ENCODE measurements around the gene PDE7B. TPM values are rescaled to one million over a fixed set of nuclear protein-coding genes. Genes with fewer than 3 reads are reported as not detected.

PDE7B gene
- total RNA-seq (2021): not detected in 2 replicates
- percentile 9 among the genes with signal in this experiment for Bru-seq, nascent RNA
- BruChase-seq, experiment 1, labeled RNA remaining after a 2-hour chase: percentile 5 among the genes with signal in this experiment
- percentile 1 among the genes with signal in this experiment for BruChase-seq, experiment 2, labeled RNA remaining after a 6-hour chase
- long read RNA-seq: 0 reads

DNA sequence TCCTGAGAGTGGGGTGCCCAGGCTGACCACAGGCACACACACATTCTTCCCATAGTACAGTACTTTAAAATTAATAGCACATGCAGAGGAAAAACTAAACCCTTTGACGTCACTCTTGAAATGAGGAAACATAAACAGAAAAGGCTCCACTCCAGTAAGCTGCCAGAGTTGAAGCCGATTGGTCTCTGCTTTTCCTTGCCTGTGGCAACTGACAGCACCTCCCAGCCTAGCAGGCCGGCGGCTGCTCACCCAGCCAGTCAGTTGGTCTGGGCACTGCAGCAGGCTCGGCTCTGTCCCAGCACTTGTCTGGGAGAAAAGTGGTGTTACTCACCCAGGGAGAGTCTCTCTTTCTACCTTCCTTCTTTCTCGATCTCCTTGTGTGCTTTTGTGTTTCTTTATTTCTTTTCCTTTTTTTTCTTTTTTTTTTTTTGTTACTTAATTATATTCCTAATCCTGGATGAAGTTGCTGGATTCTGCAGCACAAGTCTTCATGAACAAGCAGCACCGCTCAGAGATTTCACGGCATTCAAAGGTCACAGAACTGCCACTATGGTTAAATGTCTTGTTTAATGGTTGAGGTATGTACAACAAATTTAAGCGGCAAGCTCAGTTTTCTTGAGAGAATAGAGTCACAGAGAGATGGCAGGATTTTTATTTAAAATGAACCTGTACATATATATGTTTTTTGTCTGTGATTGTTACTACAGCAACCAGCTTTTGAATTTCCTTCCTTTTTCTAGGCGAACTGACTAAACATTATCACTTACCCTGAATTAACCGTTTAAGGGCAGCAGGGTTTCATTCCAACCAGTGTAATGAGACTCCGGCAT lies at the start of gene PDE7B:
PDE7B (plus strand) TSS at position 260 of the 830 bp plus-strand sequence.
- no peaks in the 10 kb centered on the region for H3K9me3 ChIP-seq (ENCODE audit: low read depth, low read length, poor library complexity, severe bottlenecking)
- DNase-seq (ENCODE audit: low spot score): peak; percentile 47
- H3K27me3 ChIP-seq (replicated peaks; ENCODE audit: insufficient read depth, low read depth, low read length, poor library complexity): peaks cover 99% of the 10 kb centered on the region
- H3K4me1 ChIP-seq (ENCODE audit: insufficient read depth, low read length, poor library complexity, severe bottlenecking): no peaks in the 10 kb centered on the region
- ChIA-PET POLR2A (ENCODE audit: low non-redundant PET) (no interaction called here), CTCF (no interaction called here)
- H3K27ac ChIP-seq (ENCODE audit: low read depth, low read length, poor library complexity, severe bottlenecking): no peak within 1 kb of the TSS
- BruUV-seq (replicated peaks): no TSS peak
- no peak for TF ChIP-seq EZH2 (IDR thresholded peaks at IDR 0.05; ENCODE audit: borderline replicate concordance, low read depth, low read length, poor library complexity, severe bottlenecking)
- no peak for TF ChIP-seq CTCF (conservative IDR thresholded peaks at IDR 0.05; ENCODE audit: low read depth, low read length)
- intact Hi-C loops (cut with micrococcal nuclease; ENCODE audit: unreplicated experiment): no loop called here
- no peak within 1 kb of the TSS for H3K4me3 ChIP-seq (ENCODE audit: low read depth, low read length, poor library complexity, severe bottlenecking)
- H3K36me3 ChIP-seq (ENCODE audit: insufficient read depth, low read length, poor library complexity, severe bottlenecking): no peaks in the 10 kb centered on the region

DNA sequence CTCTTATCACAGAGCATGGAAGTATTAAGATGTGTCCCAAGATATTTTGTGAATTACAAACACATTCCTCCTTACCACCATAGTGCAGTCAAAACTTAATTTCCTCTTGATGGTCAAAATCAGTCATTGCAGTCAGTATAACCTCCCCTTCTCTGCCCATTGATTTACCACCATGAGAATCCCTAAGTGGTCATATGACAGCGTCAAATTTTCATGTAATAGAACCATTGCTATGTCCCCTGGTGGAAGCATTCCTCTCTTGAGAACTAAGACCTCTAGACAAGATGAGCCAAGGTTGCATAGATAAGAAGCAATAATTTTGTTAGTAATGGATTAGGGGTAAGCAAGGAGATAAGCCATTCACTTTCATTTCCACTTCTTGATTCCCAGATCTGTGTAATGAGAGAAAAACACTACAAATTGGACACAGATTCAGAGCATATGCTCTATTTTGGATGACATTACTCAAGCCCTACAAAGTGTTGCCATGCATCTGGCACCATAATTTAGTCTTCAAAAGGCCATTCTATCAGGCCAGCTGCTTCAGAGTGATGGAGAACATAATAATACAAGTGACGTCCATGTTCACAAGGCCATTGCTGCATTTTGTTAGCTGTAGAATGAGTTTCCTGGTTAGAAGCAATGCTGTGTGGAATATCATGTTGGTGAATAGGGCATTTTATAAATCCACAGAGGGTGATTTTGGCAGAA lies 49.6 kb upstream of the PDE7B start:
- DNase-seq (ENCODE audit: low spot score): no peak
- Histone ChIP-seq H3K4me3 (ENCODE audit: low read depth, low read length, poor library complexity, severe bottlenecking) (no peak overlapping the region), H3K9me3 (ENCODE audit: low read depth, low read length, poor library complexity, severe bottlenecking) (no peaks in the 10 kb centered on the region), H3K27me3 (replicated peaks; ENCODE audit: insufficient read depth, low read depth, low read length, poor library complexity) (peaks cover 90% of the 10 kb centered on the region), H3K36me3 (ENCODE audit: insufficient read depth, low read length, poor library complexity, severe bottlenecking) (no peaks in the 10 kb centered on the region), H3K4me1 (ENCODE audit: insufficient read depth, low read length, poor library complexity, severe bottlenecking) (no peaks in the 10 kb centered on the region), H3K27ac (ENCODE audit: low read depth, low read length, poor library complexity, severe bottlenecking) (no peak overlapping the region)
- CTCF ChIA-PET: no interaction called here
- no TSS peak for BruUV-seq (replicated peaks)
- intact Hi-C loops (cut with micrococcal nuclease; ENCODE audit: unreplicated experiment): no loop called here
- POLR2A ChIA-PET (ENCODE audit: low non-redundant PET): no interaction called here
- TF ChIP-seq EZH2 (IDR thresholded peaks at IDR 0.05; ENCODE audit: borderline replicate concordance, low read depth, low read length, poor library complexity, severe bottlenecking) (no peak), CTCF (conservative IDR thresholded peaks at IDR 0.05; ENCODE audit: low read depth, low read length) (no peak)

DNA sequence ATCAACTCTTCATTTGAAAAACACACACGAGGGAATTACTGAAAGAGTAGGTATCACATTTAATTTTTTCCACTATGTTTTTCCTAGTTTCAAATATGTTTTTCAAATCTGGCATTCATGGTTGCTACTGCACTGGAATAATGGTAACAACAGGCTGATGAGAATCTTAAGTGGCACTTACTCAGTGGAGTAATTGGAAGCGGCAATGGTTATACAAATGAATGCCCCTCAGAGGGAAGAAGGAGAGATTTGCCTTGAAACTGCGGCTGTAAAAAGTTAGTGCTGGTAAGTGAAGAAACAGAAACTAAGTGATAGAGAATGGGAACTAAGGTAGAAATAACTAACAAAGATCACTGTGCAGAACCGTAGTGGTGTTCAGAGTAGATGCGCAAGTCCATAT lies 41.0 kb upstream of the PDE7B start:
- Histone ChIP-seq H3K4me1 (ENCODE audit: insufficient read depth, low read length, poor library complexity, severe bottlenecking) (no peaks in the 10 kb centered on the region), H3K36me3 (ENCODE audit: insufficient read depth, low read length, poor library complexity, severe bottlenecking) (no peaks in the 10 kb centered on the region), H3K9me3 (ENCODE audit: low read depth, low read length, poor library complexity, severe bottlenecking) (no peaks in the 10 kb centered on the region), H3K27me3 (replicated peaks; ENCODE audit: insufficient read depth, low read depth, low read length, poor library complexity) (peaks cover 92% of the 10 kb centered on the region), H3K4me3 (ENCODE audit: low read depth, low read length, poor library complexity, severe bottlenecking) (no peak overlapping the region), H3K27ac (ENCODE audit: low read depth, low read length, poor library complexity, severe bottlenecking) (no peak overlapping the region)
- CTCF ChIA-PET: no interaction called here
- DNase-seq (ENCODE audit: low spot score): no peak
- TF ChIP-seq EZH2 (IDR thresholded peaks at IDR 0.05; ENCODE audit: borderline replicate concordance, low read depth, low read length, poor library complexity, severe bottlenecking): no peak
- no peak for TF ChIP-seq CTCF (conservative IDR thresholded peaks at IDR 0.05; ENCODE audit: low read depth, low read length)
- intact Hi-C loops (cut with micrococcal nuclease; ENCODE audit: unreplicated experiment): no loop called here
- POLR2A ChIA-PET (ENCODE audit: low non-redundant PET): no interaction called here
- BruUV-seq (replicated peaks): no TSS peak

Data from A673 (cell line).